Panc1 (cell line): ENCODE data around the gene B3GAT3. TPM values are rescaled to one million over a fixed set of nuclear protein-coding genes. Genes with fewer than 3 reads are reported as not detected.
A peak's percentile ranks its signal among the peaks of the same experiment; 100 is the strongest.

Experiments used
- ATAC-seq: fragments of 200-7000 bp; cut with Tn5 transposase; 2 replicates; pipeline ENCODE4 v1.9.1; 2020; ENCODE audit warnings: mild to moderate bottlenecking, moderate library complexity
- BruUV-seq: library from RNA; stranded (reverse); fragments of 400-500 nt; replicated peaks from 2 replicates; lab custom pipeline; 2021; lab: Mats Ljungman, UMichigan
- CTCF ChIA-PET: fragments of 300-600 bp; sonication (Branson Sonifier 250); formaldehyde crosslinking; loops from one replicate; lab custom pipeline; 2022; ENCODE audit warnings: antibody characterized with exemption; lab: Charles Lee
- POLR2A ChIA-PET: fragments of 300-600 bp; sonication (Branson Sonifier 250); formaldehyde crosslinking; loops from one replicate; lab custom pipeline; 2022; ENCODE audit warnings: antibody characterized with exemption; lab: Charles Lee
- DNase-seq: peaks from one replicate; pipeline ENCODE4 v3.0.0-alpha.2; 2010; ENCODE audit warnings: low read depth, low spot score
- H3K27ac ChIP-seq: 2 replicates; pipeline ENCODE4 v1.5.1; 2011; ENCODE audit warnings: mild to moderate bottlenecking, low read length, inconsistent platforms
- H3K27me3 ChIP-seq: fragments of 200-500 bp; sonication (Bioruptor generic); 2 replicates; pipeline ENCODE4 v1.6.0; 2014; ENCODE audit warnings: low read length, inconsistent platforms; ENCODE audit not compliant: control insufficient read depth, insufficient read depth
- H3K36me3 ChIP-seq: fragments of 200-500 bp; sonication (Bioruptor generic); 2 replicates; pipeline ENCODE4 v1.5.1; 2014; ENCODE audit warnings: inconsistent platforms, mild to moderate bottlenecking, low read length, moderate library complexity; ENCODE audit not compliant: control insufficient read depth, insufficient read depth
- H3K4me1 ChIP-seq: 2 replicates; pipeline ENCODE4 v1.5.1; 2011; ENCODE audit warnings: inconsistent platforms, mild to moderate bottlenecking, low read length, moderate library complexity; ENCODE audit not compliant: control insufficient read depth, insufficient read depth
- H3K4me3 ChIP-seq, 2 experiments: 2 replicates each; pipeline ENCODE4 v1.5.1; 2011 to 2012; ENCODE audit warnings: low read depth in 2 of 2, low read length in 2 of 2, mild to moderate bottlenecking in 2 of 2, inconsistent platforms in 1 of 2, moderate library complexity in 1 of 2
- H3K9me3 ChIP-seq: fragments of 200-500 bp; sonication (Bioruptor generic); 2 replicates; pipeline ENCODE4 v1.5.1; 2014; ENCODE audit warnings: low read depth, mild to moderate bottlenecking, inconsistent platforms, low read length, moderate library complexity; ENCODE audit not compliant: control insufficient read depth, insufficient read depth
- CTCF ChIP-seq: fragments of 450-650 bp; IDR thresholded peaks from 2 replicates; pipeline ENCODE4 v1.5.1; 2017; ENCODE audit warnings: mild to moderate bottlenecking
- POLR2AphosphoS5 ChIP-seq: IDR thresholded peaks from 2 replicates; pipeline ENCODE4 v1.6.1; 2012; ENCODE audit warnings: mild to moderate bottlenecking, low read depth, low read length, moderate library complexity
- REST ChIP-seq, 2 experiments: IDR thresholded peaks; 2 replicates each; pipeline ENCODE4 v1.6.1; 2011 to 2012; ENCODE audit warnings: low read depth in 2 of 2, control low read depth in 1 of 2, low read length in 1 of 2, mild to moderate bottlenecking in 1 of 2, moderate library complexity in 1 of 2; ENCODE audit not compliant: insufficient read depth in 1 of 2
- SIN3A ChIP-seq: IDR thresholded peaks from 2 replicates; pipeline ENCODE4 v1.6.1; 2012; ENCODE audit warnings: low read depth, mild to moderate bottlenecking, low read length, moderate library complexity, borderline replicate concordance; ENCODE audit not compliant: insufficient read depth
- TCF7L2 ChIP-seq: IDR thresholded peaks from 2 replicates; pipeline ENCODE4 v1.6.1; 2011; ENCODE audit warnings: mild to moderate bottlenecking, low read depth, low read length, inconsistent platforms
- in situ Hi-C: cut with HindIII; loops from 2 replicates; pipeline ENCODE4 v1.10.0; 2016; ENCODE audit warnings: low sequenced_read_pairs, low pct_unique_long_range_greater_than_20kb
- intact Hi-C: fragments of 100-400 bp; cut with micrococcal nuclease; formaldehyde crosslinking; loops from one replicate; pipeline ENCODE4 v1.10.0; 2022; ENCODE audit not compliant: unreplicated experiment
- total RNA-seq: library from RNA; stranded (reverse); gene quantifications from one replicate; pipeline ENCODE4 v1.2.1, GENCODE V29; 2021; ENCODE audit not compliant: unreplicated experiment

Gene B3GAT3
- total RNA-seq, 1 experiment from 2014 or later = 68.2 TPM

- POLR2A ChIA-PET = no interaction called here
- no peaks in the 10 kb centered on the region for H3K27me3 ChIP-seq
- intact Hi-C loops = no loop called here
Observed at GRCh38 chr11:62632492-62632891, 10.7 kb upstream of the B3GAT3 start.

GRCh38 chr11:62627713-62628112 is 5.9 kb upstream of the B3GAT3 start:
- ATAC-seq (peak; percentile 41; the same call in 1 of the 2 replicates), DNase-seq (no peak)
- CTCF ChIA-PET = no interaction called here
- POLR2A ChIA-PET = no interaction called here
- intact Hi-C loops (no loop called here), in situ Hi-C loops (no loop called here)
- Histone ChIP-seq H3K36me3 (peaks cover 25% of the 10 kb centered on the region), H3K27me3 (no peaks in the 10 kb centered on the region), H3K4me3 (no peak overlapping the region), H3K27ac (no peak overlapping the region), H3K4me1 (peaks cover under 1% of the 10 kb centered on the region; the same call in 1 of the 2 replicates), H3K9me3 (no peaks in the 10 kb centered on the region)
- no TSS peak for BruUV-seq
- TF ChIP-seq CTCF (no peak), REST (IDR thresholded peaks at IDR 0.05; ENCODE audit: insufficient read depth in 1 of 2, low read depth in 2 of 2, low read length in 1 of 2) (no peak), POLR2AphosphoS5 (no peak), SIN3A (no peak), TCF7L2 (no peak)

More at GRCh38 chr11:62632492-62632891, 10.7 kb upstream of the B3GAT3 start:
- Histone ChIP-seq H3K9me3 (no peaks in the 10 kb centered on the region), H3K36me3 (peaks cover 31% of the 10 kb centered on the region), H3K4me3 (no peak overlapping the region), H3K27ac (no peak overlapping the region), H3K4me1 (no peaks in the 10 kb centered on the region)
- TF ChIP-seq TCF7L2 (no peak), CTCF (no peak), REST (IDR thresholded peaks at IDR 0.05; ENCODE audit: insufficient read depth in 1 of 2, low read depth in 2 of 2, low read length in 1 of 2) (no peak), POLR2AphosphoS5 (no peak), SIN3A (no peak)
- no TSS peak for BruUV-seq
- CTCF ChIA-PET = no interaction called here
- in situ Hi-C loops = no loop called here
- DNase-seq = no peak
- no peak for ATAC-seq
